Daoy (cell line): ENCODE data around the gene OSTM1. TPM values are rescaled to one million over a fixed set of nuclear protein-coding genes. Genes with fewer than 3 reads are reported as not detected.
A peak's percentile ranks its signal among the peaks of the same experiment; 100 is the strongest.
"Not testable (repeated sequence)": the region's sequence is repeated elsewhere in the genome, so short reads cannot be mapped to it uniquely, and the experiment has no call there.

Source experiments
- DNase-seq: peaks from one replicate; pipeline ENCODE4 v3.0.0-alpha.2; 2015; ENCODE audit warnings: low read depth
- total RNA-seq: library from RNA; depleted of rRNA; stranded (reverse); fragments of >200 nt; shearing (Covaris generic); gene quantifications from 2 replicates; pipeline ENCODE4 v1.2.3, GENCODE V29; 2014; rRNA removed

The OSTM1 gene
- total RNA-seq, 1 experiment from 2014 or later: 29.5 TPM

DNA sequence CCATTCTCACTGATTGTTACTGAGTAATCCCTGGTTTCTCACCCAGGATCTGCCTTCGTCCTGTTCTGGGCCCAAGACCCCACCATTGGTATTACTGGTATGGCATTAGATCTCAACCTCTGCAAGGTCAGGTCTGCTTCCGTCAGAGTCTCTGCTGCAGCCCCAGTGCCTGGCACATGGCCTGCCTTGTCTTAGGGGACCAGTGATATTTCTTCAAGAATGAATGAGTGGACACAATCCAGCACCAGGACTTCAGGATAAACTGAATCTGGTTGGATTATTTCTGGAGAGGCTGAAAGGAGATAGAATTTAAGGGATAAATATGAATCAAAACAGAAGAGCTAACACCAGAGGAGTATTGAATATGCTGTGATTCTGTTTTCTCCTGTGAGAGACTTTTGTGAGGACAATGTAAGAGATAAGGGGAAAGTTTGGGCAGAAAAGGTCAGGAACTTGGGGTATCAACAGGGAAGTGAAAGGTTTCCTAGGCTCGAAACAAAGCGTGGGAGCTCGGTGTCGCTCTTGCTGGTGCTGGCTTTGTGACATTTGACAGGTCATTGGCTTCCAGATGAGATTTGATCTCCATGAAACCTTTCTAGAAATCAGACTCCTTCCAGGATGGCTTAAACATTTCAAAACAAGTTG, 53.9 kb downstream of the OSTM1 start:
- no peak for DNase-seq

DNA sequence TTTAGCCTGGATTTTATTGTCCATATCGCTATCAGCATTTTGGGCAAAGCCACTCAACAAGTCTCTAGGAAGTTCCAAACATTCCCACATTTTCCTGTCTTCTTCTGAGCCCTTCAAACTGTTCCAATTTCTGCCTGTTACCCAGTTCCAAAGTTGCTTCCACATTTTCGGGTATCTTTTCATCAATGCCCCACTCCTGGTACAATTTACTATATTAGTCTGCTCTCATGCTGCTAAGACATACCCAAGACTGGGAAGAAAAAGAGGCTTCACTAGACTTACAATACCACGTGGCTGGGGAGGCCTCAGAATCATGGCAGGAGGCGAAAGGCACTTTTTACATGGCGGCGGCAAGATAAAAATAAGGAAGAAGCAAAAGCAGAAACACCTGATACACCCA, 58.3 kb downstream of the OSTM1 start:
- DNase-seq: not testable (repeated sequence)

DNA sequence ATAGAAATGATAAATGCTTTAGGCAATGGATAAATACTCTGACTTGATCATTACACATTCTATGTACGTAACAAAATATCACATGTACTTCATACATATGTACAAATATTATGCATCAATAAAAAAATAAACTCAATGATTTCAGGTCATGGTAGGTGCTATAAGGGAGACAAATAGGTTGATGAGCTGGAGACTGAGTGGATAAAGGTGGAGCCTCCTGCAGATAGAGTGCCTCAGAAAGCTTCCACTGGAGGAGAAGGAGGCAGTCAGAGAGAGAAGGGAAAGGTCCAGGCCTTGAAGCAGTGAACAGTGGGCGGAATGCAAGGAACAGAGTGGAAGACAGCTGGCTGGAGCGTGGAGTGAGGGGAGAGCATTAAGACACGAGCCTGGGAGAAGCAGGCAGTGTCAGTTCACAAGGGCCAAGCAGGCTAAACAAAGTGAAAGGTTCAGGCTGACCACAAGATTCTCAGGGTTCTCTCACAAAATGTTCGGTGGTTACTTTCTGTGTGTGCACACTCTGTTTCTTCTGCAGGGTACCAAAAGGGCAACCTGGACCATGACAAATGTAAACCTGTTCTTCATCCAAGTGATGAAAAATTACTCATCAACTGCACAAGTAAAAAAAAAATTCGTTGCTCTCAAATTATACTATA, 60.6 kb downstream of the OSTM1 start:
- no peak for DNase-seq

DNA sequence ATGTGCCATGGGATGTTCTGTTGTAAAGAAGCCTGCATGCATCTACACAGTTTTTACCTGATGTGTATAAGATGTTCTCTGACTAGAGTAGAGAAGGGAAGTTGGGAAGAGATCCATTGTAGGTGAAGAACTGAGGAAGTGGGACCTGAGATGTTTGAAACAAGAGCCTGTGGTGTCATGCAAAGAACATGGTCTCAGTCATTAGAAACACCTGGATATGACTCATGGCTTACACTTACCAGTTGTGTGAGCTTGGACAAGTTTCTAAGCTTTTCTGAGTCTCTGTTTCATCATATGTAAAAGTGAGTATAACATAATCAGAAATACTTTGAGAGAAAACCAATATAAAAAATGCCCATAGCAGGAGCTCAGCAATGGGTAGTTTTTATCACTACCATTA, 64.6 kb downstream of the OSTM1 start:
- DNase-seq: no peak

DNA sequence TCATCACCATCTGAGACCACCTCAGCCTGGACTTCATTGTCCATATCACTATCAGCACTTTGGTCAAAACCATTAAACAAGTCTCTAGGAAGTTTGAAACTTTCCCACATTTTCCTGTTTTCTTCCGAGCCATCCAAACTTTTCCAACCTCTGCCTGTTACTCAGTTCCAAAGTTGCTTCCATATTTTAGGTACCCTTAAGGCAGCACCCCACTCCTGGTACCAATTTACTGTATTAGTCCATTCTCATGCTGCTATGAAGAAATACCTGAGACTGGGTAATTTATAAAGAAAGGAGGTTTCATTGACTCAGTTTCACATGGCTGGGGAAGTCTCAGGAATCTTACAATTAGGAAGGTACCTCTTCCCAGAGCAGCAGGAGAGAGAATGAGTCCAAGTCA, 65.3 kb downstream of the OSTM1 start:
- DNase-seq: not testable (repeated sequence)

DNA sequence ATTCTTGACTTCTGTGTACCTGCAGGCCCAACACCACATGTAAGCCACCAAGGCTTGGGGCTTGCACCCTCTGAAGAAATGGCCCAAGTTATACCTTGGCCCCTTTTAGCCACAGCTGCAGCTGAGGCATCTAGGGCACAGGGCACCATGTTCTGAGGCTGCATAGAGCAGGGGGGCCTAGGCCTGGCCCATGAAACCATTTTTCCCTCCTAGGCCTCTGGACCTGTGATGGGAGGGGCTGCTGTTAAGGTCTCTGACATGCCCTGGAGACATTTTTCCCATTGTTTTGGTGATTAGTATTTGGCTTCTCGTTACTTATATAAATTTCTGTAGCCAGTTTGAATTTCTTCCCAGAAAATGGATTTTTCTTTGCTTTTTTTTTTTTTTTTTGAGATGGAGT, 66.2 kb downstream of the OSTM1 start:
- no peak for DNase-seq

DNA sequence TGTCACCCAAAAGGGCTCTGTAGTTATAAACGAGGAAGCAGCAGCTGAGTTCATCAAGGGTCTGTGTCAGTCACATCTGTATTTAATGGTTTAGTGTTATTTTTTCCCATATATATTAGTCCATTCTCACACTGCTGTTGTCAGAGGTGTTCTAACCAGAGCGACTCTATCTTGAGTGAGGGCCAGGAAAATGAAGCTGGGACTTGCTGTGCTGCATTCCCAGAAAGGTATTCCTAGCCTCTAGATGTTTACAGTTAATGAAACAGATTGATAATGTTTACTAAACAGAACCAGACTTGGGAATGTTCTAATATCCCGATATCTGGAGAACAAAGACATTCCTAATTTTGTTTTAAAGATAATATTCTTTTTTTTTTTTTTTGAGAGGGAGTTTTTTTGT, 68.6 kb downstream of the OSTM1 start:
- DNase-seq: no peak

DNA sequence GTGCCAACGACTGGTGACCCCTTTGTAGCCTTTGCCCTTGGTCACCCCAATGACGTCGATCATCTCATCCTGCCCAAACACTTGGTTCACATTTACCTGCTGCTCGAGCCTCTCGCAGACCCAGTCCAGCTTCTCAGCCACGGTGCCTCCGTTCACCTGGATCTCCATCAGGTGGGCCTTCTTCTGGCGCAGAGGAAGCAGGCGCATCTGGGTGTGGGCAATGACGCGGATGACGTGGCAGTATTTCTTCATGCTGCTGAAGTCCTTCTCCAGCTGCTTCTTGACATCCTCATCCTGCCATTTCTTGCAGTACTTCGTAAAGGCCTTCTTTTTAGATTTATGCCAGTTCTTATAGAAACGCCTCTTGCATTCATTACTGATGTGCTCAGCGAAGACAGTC, 69.7 kb downstream of the OSTM1 start:
- no peak for DNase-seq

DNA sequence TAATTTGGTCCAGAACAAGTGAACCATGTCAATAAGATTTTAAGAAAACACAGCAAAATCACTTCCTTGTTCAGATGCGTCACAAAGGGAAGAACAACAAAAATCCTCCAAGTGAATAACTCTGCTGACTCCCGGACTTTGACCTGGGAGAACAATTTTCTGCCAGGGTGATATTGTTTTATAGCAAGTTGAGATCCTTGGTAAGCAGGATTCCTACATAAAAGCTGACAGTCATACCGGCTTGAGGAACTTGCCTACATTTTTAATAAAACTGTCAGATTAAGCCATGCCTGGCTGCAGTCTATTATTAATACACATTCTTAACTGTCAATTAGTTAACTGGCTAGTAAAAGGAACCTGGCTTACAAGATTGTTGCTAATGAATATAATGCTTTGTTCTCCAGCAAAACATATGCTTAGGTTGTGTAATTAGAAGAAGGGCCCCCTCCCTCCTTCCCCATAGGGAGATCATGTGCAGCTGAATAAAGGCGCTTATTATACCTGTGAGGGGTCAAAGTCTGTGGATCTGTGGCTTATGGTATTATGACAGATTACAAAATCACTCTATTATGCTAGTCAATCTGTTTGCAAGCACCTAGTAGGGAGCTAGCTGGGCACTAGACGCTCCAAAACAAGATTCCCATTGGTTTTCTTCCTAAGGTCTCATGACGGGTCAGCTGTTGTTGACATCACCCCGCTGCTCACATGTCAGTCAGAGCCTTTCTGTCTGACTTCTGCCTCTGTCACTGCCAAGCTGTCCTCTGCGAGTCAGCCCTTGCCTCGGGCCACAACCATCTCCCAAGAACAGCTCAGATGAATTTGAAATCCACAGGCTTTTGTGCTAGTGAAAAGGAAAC, 71.9 kb downstream of the OSTM1 start:
- DNase-seq: peak; percentile 4

DNA sequence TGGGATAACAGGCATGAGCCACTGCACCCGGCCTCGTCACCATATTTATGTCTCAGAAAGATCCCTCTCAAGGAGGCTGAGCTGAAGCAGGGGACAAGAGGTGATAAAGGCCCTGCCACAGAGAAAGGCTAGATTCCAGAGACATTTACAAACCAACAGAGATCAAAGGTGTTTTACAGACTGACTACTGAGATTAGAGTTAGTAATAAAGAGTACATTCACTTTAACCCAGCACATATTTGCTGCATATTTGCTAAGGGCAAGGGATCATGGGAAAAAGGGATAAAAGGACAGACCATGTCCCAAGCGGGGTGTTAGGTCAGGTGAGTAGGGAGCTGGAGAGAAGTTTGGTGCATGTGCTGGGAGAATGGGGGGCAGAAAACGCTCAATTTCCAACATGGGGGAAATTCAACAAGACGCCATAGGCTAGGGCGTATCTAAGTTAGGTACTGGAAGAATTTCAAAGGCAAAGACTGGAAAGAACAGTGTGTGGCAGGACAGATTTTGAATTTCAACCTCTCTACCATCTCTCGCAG, 72.8 kb downstream of the OSTM1 start:
- DNase-seq: no peak

DNA sequence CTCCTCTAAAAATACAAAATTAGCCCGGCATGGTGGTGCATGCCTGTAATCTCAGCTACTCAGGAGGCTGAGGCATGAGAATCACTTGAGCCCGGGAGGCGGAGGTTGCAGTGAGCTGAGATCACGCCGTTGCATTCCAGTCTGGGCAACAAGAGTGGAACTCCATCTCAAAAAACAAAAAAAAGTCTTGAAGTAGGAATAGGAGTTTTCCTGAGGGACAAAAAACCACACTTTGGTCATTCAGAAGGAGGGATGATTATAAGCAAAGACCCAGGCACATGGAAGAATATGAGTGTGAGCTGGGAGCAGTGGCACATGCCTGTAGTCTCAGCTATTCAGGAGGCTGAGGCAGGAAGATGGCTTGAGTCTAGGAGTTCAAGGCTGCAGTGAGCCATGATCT, 74.3 kb downstream of the OSTM1 start:
- not testable (repeated sequence) for DNase-seq

DNA sequence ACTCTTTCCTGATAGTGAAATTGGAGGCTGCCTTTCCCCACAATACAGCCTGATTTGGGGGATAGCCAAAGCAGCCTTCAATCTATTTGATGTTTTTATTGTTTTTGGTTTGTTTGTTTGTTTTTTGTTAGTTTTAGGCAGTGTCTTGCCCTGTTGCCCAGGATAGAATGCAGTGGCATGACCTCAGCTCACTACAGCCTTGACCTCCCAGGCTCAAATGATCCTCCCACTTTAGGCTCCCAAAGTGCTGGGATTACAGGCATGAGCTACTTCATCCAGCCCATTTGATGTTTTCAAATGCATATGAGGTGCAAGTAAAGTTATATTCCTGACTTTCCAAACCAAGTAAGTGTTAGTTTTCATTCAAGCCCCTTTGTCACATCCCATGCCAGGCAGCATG, 75.2 kb downstream of the OSTM1 start:
- DNase-seq: no peak

DNA sequence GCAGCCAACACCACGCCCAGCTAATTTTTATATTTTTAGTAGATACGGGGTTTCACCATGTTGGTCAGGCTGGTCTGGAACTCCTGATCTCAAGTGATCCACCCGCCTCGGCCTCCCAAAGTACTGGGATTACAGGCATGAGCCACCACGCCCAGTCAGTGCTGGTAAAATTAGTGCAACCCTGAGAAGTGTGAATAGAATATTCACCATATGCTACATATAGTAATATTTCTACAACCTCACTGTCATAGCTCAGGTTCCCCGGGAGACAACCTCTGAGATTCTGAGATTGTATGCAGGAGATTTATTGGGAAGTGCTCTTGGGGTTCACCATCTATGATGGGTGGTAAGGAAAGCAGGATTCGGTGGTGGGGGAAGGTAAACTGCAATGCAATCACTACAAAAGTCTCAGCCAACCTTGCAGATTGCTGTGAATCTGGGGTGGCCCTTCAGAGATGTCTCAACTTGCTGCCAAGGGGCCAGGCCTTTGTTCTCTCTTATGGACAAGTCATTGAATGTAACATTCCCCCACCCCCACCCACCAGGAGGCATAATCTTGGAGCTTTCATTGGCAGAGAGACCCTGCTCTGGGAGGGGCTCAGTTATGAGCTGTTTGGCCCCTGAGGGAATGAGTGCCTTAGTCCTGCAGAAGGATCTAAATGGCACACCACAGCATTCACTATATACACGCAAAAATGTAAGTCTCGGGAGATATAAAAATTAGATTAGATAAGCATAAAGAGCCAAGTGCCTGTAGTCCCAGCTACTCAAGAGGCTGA, 82.6 kb downstream of the OSTM1 start:
- peak; percentile 4 for DNase-seq

Other genes starting within 250 kb of the OSTM1 start
- 6.2 and 11.0 TPM in 2 replicates for gene SEC63, start 116.5 kb downstream of the OSTM1 start, total RNA-seq
- gene NR2E1, start 91.3 kb upstream of the OSTM1 start, total RNA-seq: 1.6 and 2.1 TPM in 2 replicates
- 171 and 206 TPM in 2 replicates for gene SNX3, start 186.3 kb upstream of the OSTM1 start, total RNA-seq
- gene AFG1L, start 220.3 kb upstream of the OSTM1 start, total RNA-seq: 3.5 and 6.9 TPM in 2 replicates